HG03066 (cell line): Measurements from ENCODE around the gene DEPDC5.

Experiments used
- ATAC-seq: cut with Tn5 transposase; IDR thresholded peaks from one replicate; pipeline ENCODE4 v1.9.1; 2021; ENCODE audit warnings: low read depth; ENCODE audit not compliant: unreplicated experiment

The DEPDC5 gene

GRCh38 chr22:31883989-31884388 lies 130.2 kb downstream of the DEPDC5 start:
- ATAC-seq: no peak

- no peak for ATAC-seq
These were observed 137.7 kb downstream of the DEPDC5 start for GRCh38 chr22:31891366-31892079.

GRCh38 chr22:31892080-31892433 lies 138.2 kb downstream of the DEPDC5 start:
- ATAC-seq: no peak

- no peak for ATAC-seq
These were observed 139.6 kb downstream of the DEPDC5 start for GRCh38 chr22:31893460-31893859.

- no peak for ATAC-seq
These were observed 141.7 kb downstream of the DEPDC5 start for GRCh38 chr22:31895411-31896123.

- no peak for ATAC-seq
These were observed 142.7 kb downstream of the DEPDC5 start for GRCh38 chr22:31896472-31896871.

- ATAC-seq: no peak
These were observed 144.3 kb downstream of the DEPDC5 start for GRCh38 chr22:31897842-31898805.

- no peak for ATAC-seq
These were observed 145.1 kb downstream of the DEPDC5 start for GRCh38 chr22:31898926-31899325.

- no peak for ATAC-seq
These were observed 145.8 kb downstream of the DEPDC5 start for GRCh38 chr22:31899669-31900068.

GRCh38 chr22:31901388-31902137 lies 147.7 kb downstream of the DEPDC5 start:
- ATAC-seq: no peak

- ATAC-seq: no peak
These were observed 150.8 kb downstream of the DEPDC5 start for GRCh38 chr22:31904651-31905050.

- ATAC-seq: no peak
These were observed 151.5 kb downstream of the DEPDC5 start for GRCh38 chr22:31905356-31905755.

GRCh38 chr22:31906086-31906485 lies 152.3 kb downstream of the DEPDC5 start:
- ATAC-seq: no peak

- no peak for ATAC-seq
These were observed 152.8 kb downstream of the DEPDC5 start for GRCh38 chr22:31906569-31906968.

- ATAC-seq: no peak
These were observed 156.2 kb downstream of the DEPDC5 start for GRCh38 chr22:31909977-31910376.

GRCh38 chr22:31911565-31912406 lies 158.0 kb downstream of the DEPDC5 start:
- no peak for ATAC-seq

- no peak for ATAC-seq
These were observed 158.6 kb downstream of the DEPDC5 start for GRCh38 chr22:31912407-31912743.

GRCh38 chr22:31915586-31915985 lies 161.8 kb downstream of the DEPDC5 start:
- no peak for ATAC-seq

- ATAC-seq: peak; percentile 71
These were observed 163.6 kb downstream of the DEPDC5 start for GRCh38 chr22:31917227-31917921.
